Measurements from ENCODE around the gene CUEDC2. TPM values are rescaled to one million over a fixed set of nuclear protein-coding genes. Genes with fewer than 3 reads are reported as not detected.
"Not testable (repeated sequence)": the region's sequence is repeated elsewhere in the genome, so short reads cannot be mapped to it uniquely, and the experiment has no call there.

CUEDC2 gene
- total RNA-seq, 1 experiment from 2014 or later, result 19.5 TPM

DNA sequence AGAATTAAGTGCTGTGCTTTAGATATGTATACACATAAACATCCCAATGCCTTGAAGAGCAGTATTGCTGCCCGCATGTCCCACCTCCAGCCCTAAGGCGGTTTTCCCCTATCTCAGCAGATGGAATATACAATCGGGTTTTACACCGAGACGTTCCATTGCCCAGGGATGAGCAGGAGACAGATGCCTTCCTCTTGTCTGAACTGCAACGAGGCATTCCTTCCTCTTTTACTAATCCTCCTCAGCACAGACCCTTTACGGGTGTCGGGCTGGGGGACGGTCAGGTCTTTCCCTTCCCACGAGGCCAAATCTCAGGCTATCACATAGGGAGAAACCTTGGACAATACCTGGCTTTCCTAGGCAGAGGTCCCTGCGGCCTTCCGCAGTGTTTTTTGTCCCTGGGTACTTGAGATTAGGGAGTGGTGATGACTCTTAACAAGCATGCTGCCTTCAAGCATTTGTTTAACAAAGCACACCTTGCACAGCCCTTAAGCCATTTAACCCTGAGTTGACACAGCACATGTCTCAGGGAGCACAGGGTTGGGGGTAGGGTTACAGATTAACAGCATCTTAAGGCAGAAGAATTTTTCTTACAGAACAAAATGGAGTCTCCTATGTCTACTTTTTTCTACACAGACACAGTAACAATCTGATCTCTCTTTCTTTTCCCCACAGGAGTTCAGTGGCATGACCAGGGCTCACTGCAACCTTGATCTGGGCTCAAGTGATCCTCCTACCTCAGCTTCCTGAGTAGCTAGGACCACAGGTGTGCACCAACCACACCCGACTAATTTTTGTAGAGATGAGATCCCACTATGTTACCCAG, 22.5 kb upstream of the CUEDC2 start:
- DNase-seq (ENCODE audit: low read depth), result not testable (repeated sequence)

DNA sequence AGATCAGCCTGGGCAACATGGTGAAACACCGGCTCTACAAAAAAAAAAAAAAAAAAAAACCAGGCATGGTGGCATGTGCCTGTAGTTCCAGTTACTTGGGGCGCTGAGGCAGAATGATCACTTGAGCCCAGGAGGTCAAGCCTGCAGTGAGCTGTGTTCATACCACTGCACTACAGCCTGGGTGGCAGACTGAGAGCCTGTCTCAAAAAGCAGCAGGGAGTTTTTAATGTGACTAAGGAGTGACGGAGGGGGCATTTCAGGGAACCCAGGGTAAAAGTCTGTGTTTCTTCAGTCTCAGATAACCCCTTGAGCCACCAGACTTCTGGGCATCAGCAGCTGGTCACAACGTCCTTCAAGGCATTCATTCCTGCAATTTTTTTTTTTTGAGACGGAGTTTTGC, 21.1 kb upstream of the CUEDC2 start:
- no peak for DNase-seq (ENCODE audit: low read depth)

DNA sequence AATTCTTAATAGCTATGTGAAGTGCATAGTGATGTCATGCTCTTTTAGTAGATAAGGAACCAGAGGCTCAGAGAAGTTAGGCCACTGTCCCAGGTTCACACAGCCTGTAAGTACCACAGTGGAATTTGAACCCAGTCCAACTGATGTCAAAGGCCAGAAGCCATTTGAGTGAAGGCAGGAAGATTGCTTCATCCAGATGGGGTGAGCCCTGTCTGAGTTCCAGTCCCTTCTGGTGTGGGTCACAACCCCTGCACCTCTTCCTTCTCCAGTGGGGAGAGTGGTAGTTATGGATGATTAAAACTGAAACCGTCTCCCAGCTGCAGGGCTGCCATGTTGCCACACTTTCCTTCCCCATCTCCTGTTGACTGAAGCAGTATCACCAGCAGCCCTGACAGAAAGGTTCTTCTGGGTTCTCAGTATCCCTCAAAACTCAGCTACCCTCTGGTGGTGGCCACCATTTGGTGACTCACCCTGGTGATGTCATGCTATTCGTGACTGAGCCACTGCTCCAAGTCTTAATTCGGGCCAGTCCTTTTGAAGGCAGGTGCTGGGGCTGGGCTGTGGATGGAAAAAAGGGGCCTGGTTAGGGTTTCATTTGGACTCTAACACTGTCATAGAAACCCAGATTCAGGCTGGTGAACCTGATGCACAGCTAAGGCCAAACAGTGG, 20.4 kb upstream of the CUEDC2 start:
- peak; percentile 86 for DNase-seq (ENCODE audit: low read depth)

DNA sequence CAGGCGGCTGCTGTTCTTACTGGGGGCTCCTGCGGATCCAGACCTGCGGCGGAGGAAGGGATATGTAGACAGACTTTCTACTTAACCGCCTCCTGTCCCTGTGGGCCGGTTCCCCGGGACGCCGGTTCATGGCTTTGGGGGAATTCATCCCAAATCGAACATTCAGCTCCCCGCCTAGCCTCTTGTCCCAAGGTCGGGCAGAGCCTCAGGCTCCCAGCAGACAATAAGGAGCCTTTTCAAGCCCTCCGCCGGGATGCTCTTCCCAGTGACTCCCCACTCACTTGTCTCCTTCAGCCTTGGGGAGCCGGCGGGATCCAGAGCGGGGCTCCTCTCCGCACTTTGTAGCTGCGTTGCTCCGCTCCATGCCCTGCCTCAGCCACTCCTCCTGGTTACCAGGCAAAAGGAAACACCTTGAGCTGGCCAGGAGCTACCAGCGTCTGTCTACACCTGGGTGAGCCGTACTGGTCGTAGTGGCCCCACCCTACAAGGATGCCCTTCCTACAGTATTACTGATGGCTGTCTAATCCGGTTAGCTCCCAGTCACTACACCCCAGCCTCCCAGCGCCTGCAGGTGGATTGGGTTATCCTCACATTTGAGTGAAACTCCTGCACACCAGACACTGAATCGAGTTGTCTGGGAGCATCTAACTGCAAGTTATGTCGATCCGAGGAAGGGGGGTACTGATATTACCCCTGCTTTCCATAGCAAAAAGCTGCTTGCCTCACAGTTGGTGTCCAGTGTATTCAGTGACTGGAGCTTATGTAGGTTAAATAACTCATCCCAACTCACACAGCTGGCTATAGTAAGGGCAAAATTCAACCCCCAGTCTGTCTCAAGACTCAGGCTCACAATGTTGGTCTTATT, 19.0 kb upstream of the CUEDC2 start, which contains the start of gene C10orf95:
Gene C10orf95 (minus strand): TSS at position 439 of the 865 bp plus-strand sequence. CDS start 450 bp downstream, outside the sequence.
- DNase-seq (ENCODE audit: low read depth), result no peak

DNA sequence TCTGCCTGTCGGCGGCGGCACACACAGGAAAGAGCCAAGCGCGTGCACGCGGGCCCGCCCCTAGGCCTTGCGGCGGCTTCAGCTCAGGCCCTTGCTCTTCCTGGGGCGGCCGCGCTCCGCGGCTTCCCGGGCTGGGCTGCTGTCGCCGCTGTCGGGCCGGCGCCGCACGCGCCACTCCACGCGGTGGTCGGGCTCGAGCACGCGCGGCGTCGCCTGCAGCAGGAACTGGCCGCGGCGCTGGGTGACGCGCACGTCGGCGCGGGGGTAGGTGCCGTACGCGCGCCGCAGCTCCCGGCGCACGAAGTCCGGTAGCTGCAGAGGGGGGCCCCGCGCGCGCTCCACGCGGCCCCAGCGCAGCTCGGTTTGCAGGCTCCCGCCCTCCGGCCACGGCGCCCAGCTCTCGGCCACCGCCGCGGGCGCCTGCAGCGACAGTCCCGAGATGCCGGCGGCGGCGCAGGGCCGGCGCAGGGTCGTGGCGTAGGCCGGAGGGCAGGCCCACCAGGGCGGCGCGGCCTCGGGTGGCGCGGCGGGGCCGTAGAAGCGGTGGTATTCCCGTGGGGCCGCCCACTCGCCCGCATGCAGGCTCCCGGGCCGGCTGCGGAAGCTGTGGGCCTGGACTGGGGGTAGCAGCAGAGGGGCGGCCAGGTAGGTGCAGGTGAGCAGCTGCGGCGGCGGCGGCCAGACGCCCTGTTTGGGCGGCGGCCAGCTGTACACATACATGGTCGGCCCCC, 18.2 kb upstream of the CUEDC2 start:
- peak; percentile 81 for DNase-seq (ENCODE audit: low read depth)

DNA sequence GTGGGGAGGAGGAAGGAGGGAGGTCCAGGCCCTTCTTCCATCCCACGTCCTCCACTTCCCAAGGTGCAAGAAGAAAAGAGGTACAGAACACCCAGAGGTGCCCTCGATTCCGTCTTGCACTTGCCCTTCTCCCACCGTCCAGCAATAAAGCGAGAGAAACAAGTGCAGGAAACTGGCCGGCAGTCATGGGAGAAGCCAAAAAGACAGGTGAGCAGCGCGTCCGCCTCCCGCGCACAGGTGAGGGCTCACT, 17.7 kb upstream of the CUEDC2 start:
- DNase-seq (ENCODE audit: low read depth), result no peak

DNA sequence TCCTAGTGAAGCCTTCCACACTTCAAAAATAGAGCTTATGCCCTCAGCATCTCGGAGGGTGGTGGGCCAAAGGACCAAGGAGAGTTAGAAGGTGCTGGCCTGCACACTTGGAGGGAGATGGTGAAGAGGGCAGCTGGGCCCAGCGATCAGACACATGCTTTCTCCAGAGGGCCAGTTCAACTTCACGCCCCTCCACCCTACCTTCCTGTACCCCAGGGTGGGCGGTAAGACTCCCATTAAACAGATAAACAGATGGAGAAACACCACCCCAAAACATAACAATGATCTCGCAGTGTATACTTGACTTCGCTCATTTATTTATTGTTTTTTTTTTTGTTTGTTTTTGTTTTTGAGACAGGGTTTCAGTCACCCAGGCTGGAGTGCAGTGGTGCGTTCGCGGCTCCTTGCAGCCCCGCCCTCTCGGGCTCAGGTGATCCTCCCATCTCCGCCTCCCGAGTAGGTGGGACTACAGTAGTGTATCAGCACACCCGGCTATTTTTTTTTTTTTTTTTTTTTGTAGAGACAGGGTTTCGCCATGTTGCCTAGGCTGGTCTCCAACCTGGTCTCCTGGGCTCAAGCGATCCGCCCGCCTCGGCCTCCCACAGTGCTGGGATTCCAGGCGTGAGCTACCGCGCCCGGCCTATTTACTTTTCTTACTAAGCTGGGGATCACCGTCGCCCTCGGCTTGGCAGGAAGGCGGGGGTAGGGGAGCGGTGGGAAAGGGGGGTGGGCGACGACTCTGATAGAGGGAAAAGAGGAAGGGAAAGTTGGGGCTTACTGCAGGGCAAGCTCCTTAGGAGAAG, 17.1 kb upstream of the CUEDC2 start:
- peak; percentile 70 for DNase-seq (ENCODE audit: low read depth)

DNA sequence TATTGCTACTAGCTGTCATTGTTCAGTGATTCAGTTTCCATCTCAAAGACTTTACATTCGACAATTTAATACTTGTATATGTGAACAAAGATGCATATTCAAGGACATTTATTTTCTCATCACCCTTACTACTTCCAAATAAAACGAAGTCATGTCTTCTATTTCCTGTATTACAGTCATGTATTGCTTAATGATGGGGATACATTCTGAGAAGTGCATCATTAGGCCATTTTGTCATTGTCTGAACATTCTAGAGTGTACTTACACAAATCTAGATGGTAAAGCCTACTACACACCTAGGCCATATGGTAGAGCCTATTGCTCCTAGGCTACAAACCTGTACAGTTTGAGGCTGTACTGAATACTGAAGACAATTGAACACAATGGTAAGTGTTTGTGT, 12.5 kb upstream of the CUEDC2 start:
- no peak for DNase-seq (ENCODE audit: low read depth)

DNA sequence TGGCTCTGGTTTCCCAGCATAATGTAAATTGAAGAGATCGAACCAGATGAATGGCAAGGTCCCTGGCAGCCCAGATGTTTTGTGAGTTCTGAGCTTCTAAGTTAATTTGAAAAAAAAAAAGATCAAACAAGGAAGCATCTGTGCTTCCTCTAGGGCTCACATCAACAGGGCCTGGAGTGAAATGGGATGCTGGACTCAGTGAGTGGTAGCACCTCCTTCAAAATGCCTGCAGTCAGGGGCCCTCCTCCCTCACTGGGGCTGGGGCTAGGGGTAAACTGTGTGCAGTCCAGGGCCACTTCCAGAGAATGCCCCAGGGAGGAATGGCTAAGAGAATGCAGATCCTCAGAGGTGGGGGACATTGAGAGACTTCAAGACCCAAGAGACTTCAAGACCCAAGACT, 6.0 kb upstream of the CUEDC2 start:
- no peak for DNase-seq (ENCODE audit: low read depth)

DNA sequence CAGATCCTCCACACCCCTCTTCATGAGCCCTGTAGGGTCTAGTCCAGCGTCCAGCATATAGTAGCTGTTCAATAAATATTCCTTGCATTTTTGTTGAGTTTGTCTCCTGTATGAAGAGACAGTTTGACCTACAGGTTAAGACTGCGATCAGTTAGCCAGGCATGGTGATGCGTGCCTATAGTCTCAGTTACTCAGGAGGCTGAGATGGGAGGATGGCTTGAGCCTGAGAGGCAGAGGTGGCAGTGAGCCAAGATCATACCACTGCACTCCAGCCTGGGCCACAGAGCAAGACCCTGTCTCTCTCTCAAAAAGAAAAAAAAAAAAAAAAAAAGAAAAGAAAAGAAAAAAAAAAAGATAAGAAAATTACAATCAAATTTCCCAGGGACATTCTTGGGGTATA, 5.1 kb upstream of the CUEDC2 start:
- DNase-seq (ENCODE audit: low read depth), result no peak

DNA sequence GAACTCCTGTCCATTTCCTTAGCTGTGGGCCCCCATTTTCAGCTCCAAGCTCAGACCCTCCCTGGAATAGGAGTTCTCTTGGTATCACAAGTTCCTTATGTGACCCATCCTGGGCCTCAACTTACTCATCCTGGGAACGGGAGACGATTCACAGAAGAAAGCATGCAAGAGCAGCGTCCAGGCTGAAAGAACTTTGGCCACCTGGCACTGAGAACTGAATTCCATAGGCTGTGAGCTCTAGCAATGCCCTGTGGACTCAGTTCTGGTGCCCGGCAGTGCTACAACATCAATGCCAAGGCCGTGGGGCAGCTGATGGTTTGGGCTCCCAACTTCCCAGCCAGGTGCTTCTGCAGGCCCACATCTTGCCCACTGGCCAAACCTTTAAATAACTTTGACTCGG, 3.9 kb upstream of the CUEDC2 start:
- DNase-seq (ENCODE audit: low read depth), result no peak

DNA sequence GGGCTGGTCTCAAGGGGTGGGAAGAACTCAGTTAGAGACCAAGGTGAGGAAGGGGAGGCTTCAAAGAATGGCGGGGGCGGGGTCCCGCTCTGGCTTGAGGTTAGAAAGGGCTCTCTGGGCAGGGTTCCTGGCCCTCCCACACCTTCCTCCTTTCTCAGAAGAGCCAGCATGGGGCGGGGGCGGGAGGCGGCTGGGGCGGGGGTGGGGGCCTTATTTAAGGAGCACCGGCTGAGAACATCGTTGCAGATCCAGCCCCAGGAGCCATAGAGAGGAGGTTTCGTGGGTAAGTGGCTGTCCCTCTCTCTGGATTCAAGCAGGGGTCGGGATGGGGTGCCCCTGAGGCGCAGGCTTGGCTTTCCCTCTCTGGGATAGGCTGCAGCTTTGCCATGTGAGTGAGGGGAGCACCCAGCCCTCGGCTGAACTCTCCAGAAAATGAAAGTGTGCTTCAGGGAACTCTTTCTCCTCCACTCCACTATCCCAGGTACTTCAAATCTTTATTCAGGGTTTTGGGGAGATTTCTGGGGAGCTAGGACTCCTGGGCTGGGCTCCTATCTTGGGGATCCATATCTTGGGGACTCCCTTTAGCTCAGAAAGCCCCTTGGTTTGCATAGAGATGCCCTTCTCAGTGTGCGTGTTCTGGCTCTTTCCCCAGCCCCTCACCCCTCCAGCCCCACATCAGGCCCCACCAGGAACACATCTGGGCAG, 3.3 kb upstream of the CUEDC2 start:
- no peak for DNase-seq (ENCODE audit: low read depth)

DNA sequence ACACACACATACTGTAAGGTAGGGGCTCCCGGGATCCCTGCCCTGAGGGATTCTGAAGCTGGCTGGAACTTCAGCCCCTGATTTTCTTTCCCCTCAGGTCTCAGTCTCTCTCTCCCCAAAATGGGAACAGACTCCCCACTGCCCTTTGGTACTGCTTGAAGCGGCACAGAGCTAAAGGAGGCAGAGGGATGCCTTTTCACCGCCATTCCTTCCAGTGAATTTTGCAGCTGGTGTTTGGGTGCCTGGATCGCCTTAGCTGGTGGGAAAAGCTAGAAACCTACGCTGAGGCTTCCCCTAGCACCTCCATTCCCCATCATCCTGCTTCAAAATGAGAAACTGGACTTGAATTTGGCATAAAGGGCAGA, 2.7 kb upstream of the CUEDC2 start:
- no peak for DNase-seq (ENCODE audit: low read depth)

DNA sequence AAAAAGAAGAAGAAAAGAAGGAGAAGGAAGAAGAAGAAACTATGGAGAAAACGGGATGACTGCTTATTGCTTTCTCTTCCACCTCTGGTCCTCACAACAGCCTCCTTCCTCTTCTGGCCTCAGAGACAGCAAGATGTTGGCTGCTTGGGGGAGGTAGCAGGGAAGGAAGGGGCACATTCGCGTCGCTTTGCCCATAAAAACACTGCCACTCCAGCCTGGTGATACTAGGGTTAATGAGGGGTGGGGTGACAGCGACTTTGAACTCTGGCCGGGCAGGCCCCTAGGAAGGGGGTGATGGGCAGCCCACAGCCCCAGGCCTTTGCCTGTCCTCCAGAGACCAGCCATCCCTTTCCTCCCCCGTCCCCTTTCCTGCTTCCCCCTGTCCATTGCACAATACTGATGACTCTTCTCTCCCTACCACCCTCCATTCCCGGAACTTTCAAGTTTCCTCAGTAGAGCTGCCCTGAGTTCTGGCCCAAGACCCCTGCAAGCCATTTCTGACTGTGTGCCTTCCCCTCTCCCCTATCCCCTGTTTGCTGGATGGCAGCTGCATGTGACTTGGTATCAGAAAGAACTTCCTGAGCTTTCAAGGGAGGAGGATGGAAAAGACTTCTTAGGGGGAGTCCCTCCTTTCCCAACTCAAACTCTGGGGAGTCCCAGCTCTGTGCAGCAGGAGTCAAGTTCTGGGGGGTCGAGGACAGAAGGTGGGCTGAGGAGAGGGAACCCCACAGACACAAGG, 2.2 kb upstream of the CUEDC2 start:
- no peak for DNase-seq (ENCODE audit: low read depth)

DNA sequence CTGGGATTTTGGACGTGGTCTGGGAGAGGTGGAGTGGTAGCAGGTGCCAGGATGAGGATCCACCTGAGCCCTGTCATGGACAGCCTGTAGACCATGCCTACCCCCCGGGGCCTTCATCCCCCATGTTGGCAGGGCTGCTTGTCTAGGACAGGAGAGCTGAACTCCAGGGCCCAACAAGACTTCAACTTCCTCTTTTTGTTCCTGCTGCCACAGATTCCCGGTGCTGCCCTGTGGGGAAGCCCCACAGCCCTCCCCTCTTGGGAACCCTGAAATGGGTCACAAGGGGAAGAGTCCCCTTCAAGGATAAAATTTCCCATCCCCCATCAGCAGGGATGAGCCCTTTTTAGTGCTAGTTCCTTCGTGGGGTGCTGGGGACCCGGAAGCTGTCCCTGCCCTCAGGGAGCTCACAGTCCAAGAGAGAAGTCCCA, 1.3 kb upstream of the CUEDC2 start:
- no peak for DNase-seq (ENCODE audit: low read depth)

DNA sequence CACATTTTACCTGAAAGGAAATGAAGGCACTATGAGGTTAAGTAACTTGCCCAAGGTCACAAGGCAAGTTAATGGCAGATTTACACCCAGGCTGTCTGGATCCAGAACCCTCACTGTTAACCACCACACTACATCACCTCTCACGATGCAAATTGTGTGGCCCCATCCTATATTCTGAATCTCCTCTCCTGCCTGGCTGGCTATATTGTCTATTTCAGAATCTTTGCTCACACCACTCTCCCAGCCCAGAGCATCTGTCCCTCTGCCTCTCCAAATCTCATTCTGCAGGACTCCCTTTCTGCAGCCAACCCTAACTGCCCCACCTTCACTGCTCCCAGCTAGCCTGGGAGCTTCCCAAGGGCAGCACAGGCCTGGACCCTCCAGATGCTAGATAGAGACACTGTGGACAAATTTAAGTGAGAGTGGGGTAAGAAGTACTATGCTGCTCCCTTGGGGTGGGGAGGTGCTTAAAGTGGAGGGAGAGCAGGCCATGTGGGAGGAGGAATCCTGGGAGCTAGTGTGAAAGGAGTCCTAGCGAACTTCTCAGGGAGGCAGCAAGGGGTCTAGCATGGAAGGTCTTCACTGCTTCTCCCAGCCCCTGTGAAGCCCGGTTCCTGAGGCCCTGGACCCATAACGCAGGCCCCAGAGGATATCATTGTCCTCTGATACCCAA, 786 bp downstream of the CUEDC2 start:
- DNase-seq (ENCODE audit: low read depth), result no peak

DNA sequence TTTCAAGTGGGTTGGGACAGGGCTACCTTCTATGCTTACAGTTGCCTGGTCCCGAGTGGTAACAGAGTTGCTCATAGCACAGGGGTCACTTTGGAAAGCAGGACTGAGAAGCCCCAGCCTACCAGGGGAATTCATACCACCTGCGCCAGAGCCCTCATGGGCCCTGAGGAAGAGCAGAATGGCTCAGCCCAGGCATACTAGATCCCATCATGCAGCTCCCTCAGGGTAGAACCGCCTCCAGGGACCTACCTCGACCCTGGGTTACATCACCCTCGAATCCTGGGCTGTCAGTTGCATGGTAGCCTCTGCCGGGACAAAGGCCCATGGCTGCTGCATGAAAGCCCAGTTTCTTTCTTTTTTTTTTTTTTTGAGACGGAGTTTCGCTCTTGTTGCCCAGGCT, 2.9 kb downstream of the CUEDC2 start:
- DNase-seq (ENCODE audit: low read depth), result no peak

DNA sequence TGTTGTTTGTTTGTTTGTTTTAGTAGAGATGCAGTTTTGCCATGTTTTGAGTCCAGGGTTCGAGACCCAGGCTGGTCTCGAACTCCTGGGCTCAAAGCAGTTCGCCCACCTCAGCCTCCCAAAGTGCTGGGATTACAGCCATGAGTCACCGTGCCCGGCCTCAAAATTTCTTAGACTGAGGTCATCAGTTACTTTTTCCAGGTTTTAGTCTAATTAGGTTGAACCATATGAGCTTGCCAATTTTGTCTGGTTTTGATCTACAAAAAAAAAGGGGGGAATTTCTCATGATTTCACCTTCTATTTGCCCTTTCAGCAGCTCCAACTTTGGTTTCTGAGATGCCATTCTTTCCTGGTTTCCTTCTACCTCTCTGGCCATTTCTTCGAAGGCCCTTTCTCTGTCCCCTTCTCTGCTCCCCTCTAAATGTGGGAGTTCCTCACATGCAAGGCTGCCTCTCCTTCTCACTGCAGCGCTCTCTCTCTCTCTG, 5.5 kb downstream of the CUEDC2 start:
- no peak for DNase-seq (ENCODE audit: low read depth)

DNA sequence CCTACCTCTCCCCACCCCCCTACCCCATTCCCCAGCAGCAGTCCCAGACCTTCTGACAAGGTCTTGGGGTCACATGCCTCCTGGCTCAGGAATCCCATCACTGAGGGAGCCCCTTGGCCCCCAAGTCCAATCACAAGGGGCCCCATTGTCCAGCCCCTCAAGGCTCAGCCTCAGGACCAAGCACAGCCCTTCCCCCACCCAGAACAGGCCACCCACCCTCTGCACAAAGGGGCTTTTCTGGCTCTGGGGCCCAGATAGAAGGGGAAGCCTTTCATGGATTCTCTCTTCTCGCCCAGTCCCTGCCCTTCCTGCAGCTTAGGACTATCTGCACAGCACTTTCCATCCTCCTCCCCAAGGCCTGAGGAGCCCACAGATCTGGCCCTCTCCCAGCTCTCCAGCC, 6.9 kb downstream of the CUEDC2 start:
- DNase-seq (ENCODE audit: low read depth), result no peak

All from Daoy (cell line).